GM12873 (cell line): ENCODE data around the gene NCK2.

ENCODE experiments used
- TF ChIP-seq, protein P1 (sequence below): IDR thresholded peaks from 2 replicates; pipeline ENCODE4 v1.5.1; 2012; ENCODE audit warnings: low read depth, mild to moderate bottlenecking, moderate library complexity, low read length, control low read depth; ENCODE audit not compliant: insufficient read depth; ENCODE audit errors: missing control alignments

Gene NCK2

DNA sequence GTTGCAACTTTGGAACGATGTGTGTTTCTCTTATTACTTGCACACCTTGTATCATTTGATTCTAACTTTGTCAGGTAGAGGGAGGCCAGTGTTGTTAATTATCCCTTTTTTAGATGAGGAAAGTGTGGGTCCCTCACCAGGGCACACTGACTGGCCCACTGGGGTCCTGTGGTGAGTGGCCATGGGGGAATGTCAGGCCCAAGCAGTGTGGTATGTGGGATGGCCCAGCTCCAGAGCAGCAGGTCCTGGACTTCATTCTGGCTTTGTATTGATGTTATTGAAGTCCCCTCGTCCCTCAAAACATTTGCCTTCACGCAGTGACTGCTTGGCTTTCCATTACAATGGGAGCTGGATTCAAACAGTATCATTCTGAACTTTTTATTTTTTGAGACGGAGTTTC lies 11.7 kb downstream of the NCK2 start:
- TF ChIP-seq, protein P1, sequence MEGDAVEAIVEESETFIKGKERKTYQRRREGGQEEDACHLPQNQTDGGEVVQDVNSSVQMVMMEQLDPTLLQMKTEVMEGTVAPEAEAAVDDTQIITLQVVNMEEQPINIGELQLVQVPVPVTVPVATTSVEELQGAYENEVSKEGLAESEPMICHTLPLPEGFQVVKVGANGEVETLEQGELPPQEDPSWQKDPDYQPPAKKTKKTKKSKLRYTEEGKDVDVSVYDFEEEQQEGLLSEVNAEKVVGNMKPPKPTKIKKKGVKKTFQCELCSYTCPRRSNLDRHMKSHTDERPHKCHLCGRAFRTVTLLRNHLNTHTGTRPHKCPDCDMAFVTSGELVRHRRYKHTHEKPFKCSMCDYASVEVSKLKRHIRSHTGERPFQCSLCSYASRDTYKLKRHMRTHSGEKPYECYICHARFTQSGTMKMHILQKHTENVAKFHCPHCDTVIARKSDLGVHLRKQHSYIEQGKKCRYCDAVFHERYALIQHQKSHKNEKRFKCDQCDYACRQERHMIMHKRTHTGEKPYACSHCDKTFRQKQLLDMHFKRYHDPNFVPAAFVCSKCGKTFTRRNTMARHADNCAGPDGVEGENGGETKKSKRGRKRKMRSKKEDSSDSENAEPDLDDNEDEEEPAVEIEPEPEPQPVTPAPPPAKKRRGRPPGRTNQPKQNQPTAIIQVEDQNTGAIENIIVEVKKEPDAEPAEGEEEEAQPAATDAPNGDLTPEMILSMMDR: no peak

GRCh38 chr2:105757433-105757832 lies 12.7 kb downstream of the NCK2 start:
- TF ChIP-seq, protein P1: no peak

DNA sequence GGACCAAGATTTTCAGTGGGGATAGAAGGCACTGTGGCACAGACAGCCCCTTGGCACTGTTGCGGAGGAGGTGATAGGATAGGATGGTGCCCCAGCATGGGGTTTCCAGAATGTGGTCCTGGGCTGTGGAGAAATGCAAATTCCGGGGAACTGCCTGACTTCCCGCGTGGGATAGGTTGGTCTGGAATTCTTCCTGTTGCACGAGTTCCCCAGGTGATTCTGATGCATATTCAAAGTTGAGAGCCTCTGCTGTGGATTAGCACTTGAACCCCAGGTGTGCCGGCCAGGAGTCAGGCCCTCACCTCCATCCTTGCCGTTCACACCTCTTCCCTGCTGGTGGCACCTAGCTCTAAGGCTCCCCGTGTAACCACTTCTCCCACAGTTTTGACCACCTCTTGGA lies 15.5 kb downstream of the NCK2 start:
- TF ChIP-seq, protein P1: no peak

GRCh38 chr2:105760639-105761337 lies 16.1 kb downstream of the NCK2 start:
- TF ChIP-seq, protein P1: no peak

GRCh38 chr2:105761931-105762515 lies 17.3 kb downstream of the NCK2 start:
- TF ChIP-seq, protein P1: no peak

- TF ChIP-seq, protein P1: no peak
These were observed 18.4 kb downstream of the NCK2 start for GRCh38 chr2:105763076-105763475.

GRCh38 chr2:105764059-105764458 lies 19.3 kb downstream of the NCK2 start:
- TF ChIP-seq, protein P1: no peak
